Spleen (tissue), 11 donors: ENCODE measurements around the gene DNALI1. TPM values are rescaled to one million over a fixed set of nuclear protein-coding genes. Genes with fewer than 3 reads are reported as not detected.
"Not testable (repeated sequence)": the region's sequence is repeated elsewhere in the genome, so short reads cannot be mapped to it uniquely, and the experiment has no call there.

Experiments
- DNase-seq: peaks from one replicate; pipeline ENCODE4 v3.0.0-alpha.2; 2020
- H3K27ac ChIP-seq, 8 donors: fragments of 200-600 bp; sonication (generic) in 7 of 8; 1 replicate in 4 of 8; 2 replicates in 4 of 8; pipeline versions ENCODE4 v1.5.0 to v1.8.0; 2016 to 2021; ENCODE audit warnings: inconsistent platforms in 4 of 8, mild to moderate bottlenecking in 4 of 8, moderate library complexity in 1 of 8
- H3K27me3 ChIP-seq, 7 donors: fragments of 200-600 bp; sonication (generic) in 6 of 7; replicated peaks in 1 of 7; 1 replicate in 4 of 7; 2 replicates in 3 of 7; pipeline versions ENCODE4 v1.5.0 to v1.8.0; 2016 to 2021; ENCODE audit warnings: inconsistent platforms in 3 of 7, mild to moderate bottlenecking in 1 of 7
- H3K36me3 ChIP-seq, 6 donors: fragments of 200-600 bp; sonication (generic) in 5 of 6; 1 replicate in 4 of 6; 2 replicates in 2 of 6; pipeline versions ENCODE4 v1.5.0 to v1.8.0; 2016 to 2021; ENCODE audit warnings: inconsistent platforms in 2 of 6
- H3K4me1 ChIP-seq, 6 donors: fragments of 200-600 bp; sonication (generic) in 5 of 6; 1 replicate in 3 of 6; 2 replicates in 3 of 6; pipeline versions ENCODE4 v1.5.0 to v1.8.0; 2016 to 2021; ENCODE audit warnings: inconsistent platforms in 3 of 6
- H3K4me3 ChIP-seq, 8 donors: fragments of 200-600 bp; sonication (generic) in 7 of 8; 1 replicate in 4 of 8; 2 replicates in 4 of 8; pipeline versions ENCODE4 v1.5.0 to v1.8.0; 2016 to 2021; ENCODE audit warnings: inconsistent platforms in 4 of 8, mild to moderate bottlenecking in 4 of 8, moderate library complexity in 2 of 8
- H3K9me3 ChIP-seq, 8 donors: fragments of 200-600 bp; sonication (generic) in 7 of 8; 1 replicate in 4 of 8; 2 replicates in 4 of 8; pipeline versions ENCODE4 v1.5.0 to v1.8.0; 2016 to 2021; ENCODE audit warnings: inconsistent platforms in 4 of 8
- CTCF ChIP-seq, 11 experiments: fragments of 200-600 bp in 7 of 11; fragments of 450-650 bp in 4 of 11; sonication (generic) in 4 of 11; IDR thresholded peaks in 8 of 11; conservative IDR thresholded peaks in 3 of 11; 1 replicate in 7 of 11; 2 replicates in 4 of 11; pipeline versions ENCODE4 v1.4.0 to v1.8.0; 2016 to 2021; ENCODE audit warnings: antibody characterized with exemption in 11 of 11, inconsistent platforms in 4 of 11, mild to moderate bottlenecking in 1 of 11
- POLR2A ChIP-seq, 3 donors: fragments of 450-650 bp; IDR thresholded peaks; one replicate each; pipeline ENCODE4 v1.5.1; 2017; ENCODE audit warnings: antibody characterized with exemption in 3 of 3, mild to moderate bottlenecking in 1 of 3
- POLR2AphosphoS5 ChIP-seq, 3 donors: sonication (generic); formaldehyde crosslinking; IDR thresholded peaks; one replicate each; pipeline ENCODE4 v1.5.1; 2017; ENCODE audit warnings: antibody characterized with exemption in 3 of 3
- WGBS, 5 donors: extraction: QIAGEN DNeasy Blood & Tissue Kit in 3 of 5; methylation state at CpG; one replicate each; pipeline versions ENCODE4 v1.1.5 to v1.1.7; 2013 to 2018; 5-methylcytosine and 5-hydroxymethylcytosine counted together
- intact Hi-C: fragments of 100-400 bp; cut with DNase I; formaldehyde crosslinking; loops from one replicate; pipeline ENCODE4 v1.15.0; 2023; ENCODE audit warnings: low total_unique reads
- polyA plus RNA-seq, 3 donors: library from polyadenylated mRNA; stranded (reverse); fragments of 200-250 nt; gene quantifications; one replicate each; pipeline ENCODE4 v1.2.1, GENCODE V29; 2013
- total RNA-seq, 7 donors: library from RNA; depleted of rRNA in 3 of 7; stranded (reverse); fragments of >200 nt in 3 of 7; fragmentation: NEBNext Ultra II Directional in 4 of 7; extraction: Animal tissue kit (Norgen Biotek cat#: 25700) in 4 of 7; gene quantifications; one replicate each; pipeline versions ENCODE4 v1.1.0 to v1.2.1, GENCODE V29; 2016 to 2021
- donor health status: healthy with polysubstance abuse.
- donor health status: DM: no; HTN: no; CAD: no; lungs with moderate emphysema.
- donor health status: DM: no; HTN: no; CAD: no.
- donor health status: Bipolar disorder and iron deficiency.
- donor health status: healthy.
- donor health status: DM: no; HTN: no; CAD: no.
- donor health status: DM: yes; HTN: yes; CAD: no.

Gene DNALI1
- total and polyA plus RNA-seq, 10 donors = 0.98 to 2.6 (median 1.7) TPM

GRCh38 chr1:37537378-37537777 lies 19.4 kb upstream of the DNALI1 start:
- intact Hi-C loops = no loop called here
- H3K27me3 ChIP-seq = no peaks in the 10 kb centered on the region
- H3K9me3 ChIP-seq = no peaks in the 10 kb centered on the region
- H3K4me1 ChIP-seq = peaks cover 0 to 3% (median 0%) of the 10 kb centered on the region in 6 donors
- H3K4me3 ChIP-seq = no peak overlapping the region
- DNase-seq = no peak
- no peak overlapping the region for H3K27ac ChIP-seq
- H3K36me3 ChIP-seq = peaks cover 2 to 92% (median 56%) of the 10 kb centered on the region in 6 donors
- no peak for TF ChIP-seq CTCF (IDR thresholded peaks at IDR 0.05 in 8 of 11, conservative IDR thresholded peaks at IDR 0.05 in 3 of 11)
- TF ChIP-seq POLR2AphosphoS5 (IDR thresholded peaks at IDR 0.05) = no peak
- TF ChIP-seq POLR2A (IDR thresholded peaks at IDR 0.05) = no peak
- WGBS, 5 donors = 76 to 85% (median 84%) methylated on average over 2 of the region's 2 CpGs

GRCh38 chr1:37539154-37539553 lies 17.6 kb upstream of the DNALI1 start:
- H3K27me3 ChIP-seq, H3K4me1 ChIP-seq, intact Hi-C loops, H3K4me3 ChIP-seq, DNase-seq, H3K9me3 ChIP-seq, H3K27ac ChIP-seq: not testable (repeated sequence)
- 95 to 98% (median 95%) methylated on average over 10 of the region's 10 CpGs for WGBS, 5 donors
- peaks cover 2 to 96% (median 69%) of the 10 kb centered on the region in 6 donors for H3K36me3 ChIP-seq

- no peaks in the 10 kb centered on the region for H3K9me3 ChIP-seq
- H3K27me3 ChIP-seq = no peaks in the 10 kb centered on the region
- DNase-seq = no peak
- intact Hi-C loops = no loop called here
- H3K4me1 ChIP-seq = no peaks in the 10 kb centered on the region
- peaks cover 2 to 100% (median 78%) of the 10 kb centered on the region in 6 donors for H3K36me3 ChIP-seq
- H3K4me3 ChIP-seq = no peak overlapping the region
- H3K27ac ChIP-seq = no peak overlapping the region
- TF ChIP-seq CTCF (IDR thresholded peaks at IDR 0.05 in 8 of 11, conservative IDR thresholded peaks at IDR 0.05 in 3 of 11) = no peak
- TF ChIP-seq POLR2AphosphoS5 (IDR thresholded peaks at IDR 0.05) = no peak
- TF ChIP-seq POLR2A (IDR thresholded peaks at IDR 0.05) = no peak
- WGBS, 5 donors = 95 to 98% (median 96%) methylated on average over 30 of the region's 30 CpGs
These were observed 16.5 kb upstream of the DNALI1 start for GRCh38 chr1:37540036-37540785.

- WGBS, 5 donors = 96 to 98% (median 97%) methylated on average over 21 of the region's 21 CpGs
- TF ChIP-seq POLR2AphosphoS5 (IDR thresholded peaks at IDR 0.05) (peak in 1 of 3 donors; percentile 56), POLR2A (IDR thresholded peaks at IDR 0.05) (no peak)
- peaks cover 0 to 8% (median 0%) of the 10 kb centered on the region in 6 donors for H3K4me1 ChIP-seq
- peaks cover 2 to 100% (median 81%) of the 10 kb centered on the region in 6 donors for H3K36me3 ChIP-seq
- H3K4me3 ChIP-seq = no peak overlapping the region
- no peak overlapping the region for H3K27ac ChIP-seq
- H3K9me3 ChIP-seq = no peaks in the 10 kb centered on the region
- no peaks in the 10 kb centered on the region for H3K27me3 ChIP-seq
- intact Hi-C loops = no loop called here
- no peak for DNase-seq
These were observed 12.2 kb upstream of the DNALI1 start for GRCh38 chr1:37544530-37544929.

GRCh38 chr1:37545019-37545418 lies 11.7 kb upstream of the DNALI1 start:
- no peak overlapping the region for H3K4me3 ChIP-seq
- TF ChIP-seq POLR2AphosphoS5 (IDR thresholded peaks at IDR 0.05) = no peak
- TF ChIP-seq CTCF (IDR thresholded peaks at IDR 0.05 in 8 of 11, conservative IDR thresholded peaks at IDR 0.05 in 3 of 11) = no peak
- TF ChIP-seq POLR2A (IDR thresholded peaks at IDR 0.05) = no peak
- peaks cover 0 to 13% (median 3%) of the 10 kb centered on the region in 6 donors for H3K4me1 ChIP-seq
- intact Hi-C loops = no loop called here
- no peak overlapping the region for H3K27ac ChIP-seq
- DNase-seq = no peak
- peaks cover 1 to 100% (median 78%) of the 10 kb centered on the region in 6 donors for H3K36me3 ChIP-seq
- H3K9me3 ChIP-seq = no peaks in the 10 kb centered on the region
- 61 to 77% (median 74%) methylated on average over 5 of the region's 5 CpGs for WGBS, 5 donors
- H3K27me3 ChIP-seq = no peaks in the 10 kb centered on the region
